M059J (cell line): Measurements from ENCODE around the gene PDZD2. TPM values are rescaled to one million over a fixed set of nuclear protein-coding genes. Genes with fewer than 3 reads are reported as not detected.
A peak's percentile ranks its signal among the peaks of the same experiment; 100 is the strongest.

Source experiments
- DNase-seq: peaks from one replicate; pipeline ENCODE4 v3.0.0-alpha.2; 2012; ENCODE audit warnings: low read depth
- total RNA-seq: library from RNA; depleted of rRNA; stranded (reverse); fragments of >200 nt; shearing (Covaris generic); gene quantifications from 2 replicates; pipeline ENCODE4 v1.2.3, GENCODE V29; 2014

PDZD2 gene
- total RNA-seq, 1 experiment from 2014 or later, result 7.1 TPM

- DNase-seq, result no peak
These were observed 228.3 kb downstream of the PDZD2 start for GRCh38 chr5:31867219-31867618.

GRCh38 chr5:31880449-31880848, 241.5 kb downstream of the PDZD2 start:
- DNase-seq, result no peak

- DNase-seq, result no peak
These were observed 246.0 kb downstream of the PDZD2 start for GRCh38 chr5:31884896-31885295.

- DNase-seq, result no peak
These were observed 247.3 kb downstream of the PDZD2 start for GRCh38 chr5:31886206-31886605.

GRCh38 chr5:31887556-31887955, 248.6 kb downstream of the PDZD2 start:
- no peak for DNase-seq

GRCh38 chr5:31888564-31888963, 249.6 kb downstream of the PDZD2 start:
- no peak for DNase-seq

- no peak for DNase-seq
These were observed 250.2 kb downstream of the PDZD2 start for GRCh38 chr5:31889001-31889561.

- DNase-seq, result no peak
These were observed 251.1 kb downstream of the PDZD2 start for GRCh38 chr5:31890046-31890445.

- DNase-seq, result no peak
These were observed 255.2 kb downstream of the PDZD2 start for GRCh38 chr5:31894141-31894540.

- no peak for DNase-seq
These were observed 256.4 kb downstream of the PDZD2 start for GRCh38 chr5:31895199-31895820.

- no peak for DNase-seq
These were observed 259.2 kb downstream of the PDZD2 start for GRCh38 chr5:31898036-31898632.

- no peak for DNase-seq
These were observed 261.4 kb downstream of the PDZD2 start for GRCh38 chr5:31900296-31900865.

- DNase-seq, result peak; percentile 69
These were observed 263.0 kb downstream of the PDZD2 start for GRCh38 chr5:31901807-31902530.

- DNase-seq, result peak; percentile 18
These were observed 269.5 kb downstream of the PDZD2 start for GRCh38 chr5:31908396-31908795.

GRCh38 chr5:31909073-31909472, 270.1 kb downstream of the PDZD2 start:
- no peak for DNase-seq

GRCh38 chr5:31911291-31912265, 272.6 kb downstream of the PDZD2 start:
- peak; percentile 82 for DNase-seq

GRCh38 chr5:31913808-31914207, 274.9 kb downstream of the PDZD2 start:
- peak; percentile 25 for DNase-seq

GRCh38 chr5:31916327-31916726, 277.4 kb downstream of the PDZD2 start:
- no peak for DNase-seq

- DNase-seq, result no peak
These were observed 279.8 kb downstream of the PDZD2 start for GRCh38 chr5:31918739-31919138.

GRCh38 chr5:31921852-31922305, 282.9 kb downstream of the PDZD2 start:
- peak; percentile 95 for DNase-seq

- DNase-seq, result no peak
These were observed 285.1 kb downstream of the PDZD2 start for GRCh38 chr5:31924005-31924404.
